VCaP (cell line): ENCODE results near the gene GTF3C4.

ENCODE experiments used
- H3K27ac ChIP-seq: fragments of 450-650 bp; 2 replicates; pipeline ENCODE4 v1.5.1; 2017
- TF ChIP-seq, protein P1 (sequence below): fragments of 450-650 bp; conservative IDR thresholded peaks from 2 replicates; pipeline ENCODE4 v1.5.1; 2017; ENCODE audit warnings: mild to moderate bottlenecking, moderate library complexity

GTF3C4 gene

DNA sequence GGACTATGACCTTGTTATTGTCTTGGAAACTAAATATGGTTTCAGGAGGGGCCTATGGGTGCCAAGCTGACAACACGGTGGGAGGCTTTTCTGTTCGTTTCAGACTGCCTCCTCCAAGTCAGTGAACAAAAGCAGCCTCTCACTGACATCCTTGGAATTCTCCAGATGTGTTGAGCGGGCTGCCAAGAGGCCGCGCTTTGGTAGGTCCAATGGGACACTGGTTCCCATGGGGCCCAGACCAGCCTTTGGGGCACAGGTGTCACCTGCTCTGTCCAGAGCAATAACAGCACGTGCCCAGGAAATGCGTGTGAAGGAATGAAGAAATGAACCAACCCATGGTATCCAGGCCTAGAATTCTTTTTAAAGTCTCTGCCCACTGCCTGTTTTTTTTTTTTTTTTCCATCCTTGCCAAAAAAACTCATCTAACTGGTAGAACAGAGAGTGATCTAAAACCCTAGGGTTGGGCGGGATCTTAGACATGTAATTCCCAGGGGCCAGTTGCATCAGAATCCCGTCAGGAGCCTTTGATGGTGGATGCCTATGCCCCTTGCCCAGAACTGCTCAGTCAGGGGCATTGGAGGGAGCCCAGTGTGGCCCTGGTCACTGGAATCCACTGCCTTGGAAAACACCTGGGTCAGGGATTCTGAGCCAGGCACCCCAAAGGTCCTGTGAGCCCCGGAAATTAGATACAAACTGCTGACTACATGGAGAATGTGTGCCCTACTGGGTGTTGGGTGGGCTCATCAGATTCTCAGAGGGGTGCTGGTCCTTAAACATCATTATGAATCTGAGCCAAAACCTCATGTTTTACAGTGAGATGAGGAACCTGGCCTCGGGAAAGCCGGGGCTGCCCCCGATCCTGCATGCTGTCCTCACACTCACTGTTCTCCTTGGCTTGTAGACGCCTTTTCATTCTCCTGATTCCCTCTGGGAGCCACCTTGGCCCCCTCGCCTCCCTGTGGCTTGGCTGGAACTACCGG is 60.1 kb downstream of the GTF3C4 start:
- TF ChIP-seq, protein P1, sequence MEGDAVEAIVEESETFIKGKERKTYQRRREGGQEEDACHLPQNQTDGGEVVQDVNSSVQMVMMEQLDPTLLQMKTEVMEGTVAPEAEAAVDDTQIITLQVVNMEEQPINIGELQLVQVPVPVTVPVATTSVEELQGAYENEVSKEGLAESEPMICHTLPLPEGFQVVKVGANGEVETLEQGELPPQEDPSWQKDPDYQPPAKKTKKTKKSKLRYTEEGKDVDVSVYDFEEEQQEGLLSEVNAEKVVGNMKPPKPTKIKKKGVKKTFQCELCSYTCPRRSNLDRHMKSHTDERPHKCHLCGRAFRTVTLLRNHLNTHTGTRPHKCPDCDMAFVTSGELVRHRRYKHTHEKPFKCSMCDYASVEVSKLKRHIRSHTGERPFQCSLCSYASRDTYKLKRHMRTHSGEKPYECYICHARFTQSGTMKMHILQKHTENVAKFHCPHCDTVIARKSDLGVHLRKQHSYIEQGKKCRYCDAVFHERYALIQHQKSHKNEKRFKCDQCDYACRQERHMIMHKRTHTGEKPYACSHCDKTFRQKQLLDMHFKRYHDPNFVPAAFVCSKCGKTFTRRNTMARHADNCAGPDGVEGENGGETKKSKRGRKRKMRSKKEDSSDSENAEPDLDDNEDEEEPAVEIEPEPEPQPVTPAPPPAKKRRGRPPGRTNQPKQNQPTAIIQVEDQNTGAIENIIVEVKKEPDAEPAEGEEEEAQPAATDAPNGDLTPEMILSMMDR = no peak

DNA sequence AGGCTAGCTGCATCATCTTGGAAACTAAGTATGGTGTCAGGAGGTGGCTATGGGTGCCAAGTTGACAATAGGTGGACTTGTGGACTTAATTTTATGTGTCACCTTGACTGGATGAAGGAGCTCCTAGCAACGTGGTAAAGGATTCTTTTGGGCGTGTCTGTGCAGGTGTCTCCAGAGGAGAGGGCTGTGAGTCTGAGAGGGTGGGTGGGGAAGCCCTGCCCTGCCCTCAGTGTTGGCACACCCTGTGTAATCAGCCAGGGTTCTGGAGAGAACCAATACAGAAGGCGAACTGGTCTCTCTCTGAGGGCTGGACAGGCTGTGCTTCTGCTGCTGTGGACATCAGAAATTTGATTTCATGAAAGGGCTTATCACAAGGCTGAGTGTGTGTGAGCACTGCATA is 61.0 kb downstream of the GTF3C4 start:
- H3K27ac ChIP-seq = no peak overlapping the region
- TF ChIP-seq, protein P1 = no peak

More for the DNA sequence above, 60.1 kb downstream of the GTF3C4 start:
- no peak overlapping the region for H3K27ac ChIP-seq

DNA sequence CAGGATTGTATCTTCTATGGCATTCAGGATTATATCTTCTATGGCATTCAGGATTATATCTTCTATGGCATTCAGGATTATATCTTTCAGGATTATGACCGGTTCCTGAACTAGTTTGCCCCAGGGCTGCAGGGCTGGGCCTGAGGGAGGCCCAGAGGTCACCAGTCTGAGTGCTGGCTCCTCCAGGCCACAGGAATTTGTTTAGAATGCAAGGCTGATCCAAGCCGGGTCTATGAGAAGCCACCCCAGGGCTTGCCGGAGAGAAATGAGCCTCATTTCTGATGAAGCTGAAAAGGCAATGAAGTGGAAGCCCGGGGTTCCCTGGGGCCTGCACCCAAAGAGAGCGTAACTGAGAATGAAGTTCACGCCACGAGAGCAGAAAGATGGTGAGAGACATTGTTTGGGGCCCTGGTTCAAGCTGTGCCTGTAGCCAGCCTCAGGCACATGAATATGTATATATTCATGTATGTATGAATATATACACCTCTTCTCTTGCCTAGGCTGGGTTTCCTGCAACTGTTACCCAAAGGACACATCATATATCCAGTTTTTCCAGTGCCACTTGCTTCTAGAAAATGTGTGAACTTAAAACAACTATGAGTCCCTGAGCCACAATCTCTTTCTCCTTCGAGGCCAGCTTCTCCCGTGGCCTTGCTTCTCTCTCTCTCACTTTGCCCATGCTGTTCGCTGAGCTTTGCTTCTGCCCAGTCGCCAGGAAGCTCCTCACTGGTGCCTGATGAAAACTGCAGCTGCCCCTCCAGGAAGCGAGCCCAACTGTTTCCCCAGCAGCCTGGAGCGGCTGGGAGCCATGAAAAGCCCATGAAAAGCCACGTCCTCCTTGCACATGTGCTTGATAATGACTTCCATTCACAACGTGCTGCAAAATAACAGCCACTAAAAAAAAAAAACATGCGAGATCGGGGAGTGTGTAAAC is 62.3 kb downstream of the GTF3C4 start:
- TF ChIP-seq, protein P1 = no peak
- no peak overlapping the region for H3K27ac ChIP-seq

DNA sequence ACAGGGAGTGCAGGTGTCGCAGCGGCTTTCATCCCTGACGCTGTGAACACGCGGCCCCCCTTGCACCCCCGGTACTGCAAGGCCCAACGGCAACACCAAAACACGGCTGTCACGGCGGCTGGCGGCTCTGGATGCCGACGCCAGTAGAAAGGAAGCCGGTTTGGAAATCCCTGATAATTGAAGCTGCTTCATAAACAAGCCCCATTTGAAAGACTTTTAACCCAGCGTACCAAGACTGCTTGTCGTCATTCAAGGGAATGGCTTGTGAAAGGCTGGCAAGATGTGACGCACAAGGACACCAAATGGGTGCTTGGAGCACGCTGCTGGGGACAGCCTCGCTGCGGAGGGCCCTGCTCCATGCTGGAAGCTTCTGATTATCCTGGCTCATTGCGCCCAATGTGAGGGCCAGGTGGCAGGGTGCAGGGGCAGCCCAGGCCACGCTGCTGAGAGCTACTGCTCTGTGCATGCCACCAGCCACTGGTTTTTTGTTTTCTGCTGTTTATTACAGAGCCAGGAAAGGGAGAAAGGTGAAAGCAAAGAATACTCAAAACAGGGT is 63.1 kb downstream of the GTF3C4 start:
- no peak overlapping the region for H3K27ac ChIP-seq
- TF ChIP-seq, protein P1 = no peak

DNA sequence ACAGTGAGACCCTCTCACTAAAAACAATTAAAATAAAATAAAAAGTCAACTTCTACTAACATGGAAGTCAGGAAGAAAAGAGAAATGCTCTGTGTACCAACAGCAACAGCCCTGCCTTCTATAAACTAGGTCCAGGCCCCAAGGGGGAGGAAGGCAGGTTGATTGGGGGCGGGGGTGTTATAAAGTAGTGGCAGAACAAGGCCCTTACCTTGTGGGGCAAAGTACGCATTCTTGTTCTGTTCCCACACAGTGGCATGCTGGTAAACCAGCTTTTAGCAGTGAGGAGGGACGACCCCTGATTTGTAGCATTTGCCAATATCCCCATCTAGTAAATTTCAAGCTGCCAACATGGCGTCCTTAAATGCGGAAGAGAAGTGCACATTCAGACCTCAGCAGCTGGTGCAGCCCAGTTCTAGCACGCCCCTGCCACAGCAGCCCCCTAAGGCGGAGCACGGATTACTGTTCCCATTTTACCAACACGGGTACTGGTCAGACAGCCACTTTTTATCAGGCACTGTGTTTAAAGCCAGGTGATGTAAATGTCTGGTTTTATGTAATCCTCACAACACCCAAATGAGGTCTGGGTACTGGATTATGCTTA is 69.5 kb downstream of the GTF3C4 start:
- no peak overlapping the region for H3K27ac ChIP-seq
- TF ChIP-seq, protein P1 = no peak

DNA sequence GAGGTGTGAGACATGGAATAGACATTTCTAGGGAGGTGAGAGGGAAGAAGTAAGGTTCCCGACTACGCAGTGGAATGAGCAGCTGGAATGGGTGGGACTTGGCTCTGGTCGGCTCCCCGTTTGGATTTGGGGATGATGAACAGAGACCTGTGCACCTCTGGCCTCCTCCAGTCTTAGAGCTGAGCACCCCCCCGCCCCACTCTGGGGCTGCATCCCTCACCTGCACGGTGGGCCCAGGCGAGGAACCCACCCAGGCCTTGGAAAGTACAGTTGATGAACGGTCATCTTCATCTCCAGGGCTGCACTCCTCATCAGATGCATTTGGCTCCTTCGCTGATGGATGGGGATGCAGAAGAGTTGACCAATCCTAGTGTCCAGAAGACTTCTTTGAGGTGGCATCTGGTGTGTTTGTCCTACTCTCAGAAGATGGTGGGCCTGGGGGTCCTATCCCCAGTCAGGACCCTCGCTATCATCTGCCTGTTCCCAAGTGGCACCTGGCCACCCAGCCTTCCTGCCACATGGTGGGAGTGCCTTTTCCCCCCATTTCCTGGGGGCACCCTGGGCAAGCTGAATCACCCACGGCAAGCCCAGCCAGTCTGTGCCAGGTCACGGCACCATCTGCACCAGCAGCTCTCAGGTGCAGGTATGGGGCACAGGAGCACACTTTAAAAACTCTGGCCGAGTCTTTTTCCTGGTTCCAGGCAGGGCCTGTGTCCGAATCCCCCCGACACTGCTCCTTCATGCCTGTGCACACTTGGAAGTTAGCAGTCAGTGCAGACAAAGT is 70.5 kb downstream of the GTF3C4 start:
- H3K27ac ChIP-seq = no peak overlapping the region
- TF ChIP-seq, protein P1 = no peak
